ENCODE data around the gene STX4.

- TF ChIP-seq CTCF (optimal IDR thresholded peaks at IDR 0.05 in 1 of 3, IDR thresholded peaks at IDR 0.05 in 1 of 3, conservative IDR thresholded peaks at IDR 0.05 in 1 of 3; ENCODE audit: extremely low read depth in 1 of 3, insufficient read depth in 2 of 3, low read length in 3 of 3) (no peak), EZH2 (IDR thresholded peaks at IDR 0.05; ENCODE audit: low read length) (no peak)
These were observed 49.7 kb downstream of the STX4 start for GRCh38 chr16:31083081-31083480.
